H9 (cell line): ENCODE results near the gene PTMA. TPM values are rescaled to one million over a fixed set of nuclear protein-coding genes. Genes with fewer than 3 reads are reported as not detected.

Experiments used
- DNase-seq: peaks from one replicate; pipeline ENCODE4 v3.0.0-alpha.2; 2017
- H2AFZ ChIP-seq: one replicate; pipeline ENCODE4 v1.6.1; 2013; ENCODE audit warnings: mild to moderate bottlenecking, low read length, control low read depth, moderate library complexity
- H2AK5ac ChIP-seq: 2 replicates; pipeline ENCODE4 v1.6.1; 2013; ENCODE audit warnings: low read length, control low read depth, mixed read lengths; ENCODE audit not compliant: insufficient read length
- H2BK120ac ChIP-seq: one replicate; pipeline ENCODE4 v1.6.1; 2013; ENCODE audit warnings: low read depth, mild to moderate bottlenecking, low read length, control low read depth, inconsistent platforms; ENCODE audit not compliant: poor library complexity, severe bottlenecking
- H2BK12ac ChIP-seq: 2 replicates; pipeline ENCODE4 v1.6.1; 2013; ENCODE audit warnings: low read length, control low read depth, mixed read lengths, low read depth; ENCODE audit not compliant: insufficient read length
- H2BK15ac ChIP-seq: 2 replicates; pipeline ENCODE4 v1.6.1; 2013; ENCODE audit warnings: low read depth, low read length, control low read depth
- H2BK20ac ChIP-seq: one replicate; pipeline ENCODE4 v1.6.1; 2013; ENCODE audit warnings: low read depth, mild to moderate bottlenecking, low read length, control low read depth, inconsistent platforms; ENCODE audit not compliant: poor library complexity, severe bottlenecking
- H2BK5ac ChIP-seq: 2 replicates; pipeline ENCODE4 v1.6.1; 2013; ENCODE audit warnings: low read length, control low read depth, mixed read lengths; ENCODE audit not compliant: insufficient read length
- H3K14ac ChIP-seq: 2 replicates; pipeline ENCODE4 v1.6.1; 2013; ENCODE audit warnings: low read length, control low read depth; ENCODE audit not compliant: insufficient read depth
- H3K18ac ChIP-seq: 2 replicates; pipeline ENCODE4 v1.6.1; 2013; ENCODE audit warnings: low read depth, mild to moderate bottlenecking, mixed read lengths, low read length, control low read depth; ENCODE audit not compliant: insufficient read length
- H3K23ac ChIP-seq: 2 replicates; pipeline ENCODE4 v1.6.1; 2013; ENCODE audit warnings: low read length, control low read depth, mixed read lengths, low read depth; ENCODE audit not compliant: insufficient read length
- H3K23me2 ChIP-seq: 2 replicates; pipeline ENCODE4 v1.6.1; 2013; ENCODE audit warnings: low read depth, mild to moderate bottlenecking, mixed read lengths, low read length, control low read depth; ENCODE audit not compliant: insufficient read length, poor library complexity, severe bottlenecking
- H3K27ac ChIP-seq: 2 replicates; pipeline ENCODE4 v1.5.1; 2013; ENCODE audit warnings: low read length, control low read depth, mixed read lengths, low read depth; ENCODE audit not compliant: insufficient read length
- H3K27me3 ChIP-seq: 2 replicates; pipeline ENCODE4 v1.6.1; 2013; ENCODE audit warnings: low read length, control low read depth, inconsistent platforms; ENCODE audit not compliant: insufficient read depth
- H3K4ac ChIP-seq: 2 replicates; pipeline ENCODE4 v1.6.1; 2013; ENCODE audit warnings: low read depth, mild to moderate bottlenecking, control low read depth, inconsistent platforms, low read length, moderate library complexity
- H3K4me1 ChIP-seq: 2 replicates; pipeline ENCODE4 v1.6.1; 2013; ENCODE audit warnings: low read length, control low read depth, inconsistent platforms; ENCODE audit not compliant: insufficient read depth
- H3K4me2 ChIP-seq: 2 replicates; pipeline ENCODE4 v1.6.1; 2013; ENCODE audit warnings: low read length, control low read depth, mixed read lengths; ENCODE audit not compliant: insufficient read length, insufficient read depth
- H3K56ac ChIP-seq: 2 replicates; pipeline ENCODE4 v1.6.1; 2013; ENCODE audit warnings: low read depth, mild to moderate bottlenecking, mixed read lengths, low read length, control low read depth; ENCODE audit not compliant: insufficient read length
- H3K79me1 ChIP-seq: 2 replicates; pipeline ENCODE4 v1.6.1; 2013; ENCODE audit warnings: low read depth, mild to moderate bottlenecking, moderate library complexity, low read length, control low read depth, inconsistent platforms; ENCODE audit not compliant: insufficient read depth, poor library complexity, severe bottlenecking
- H3K79me2 ChIP-seq: 2 replicates; pipeline ENCODE4 v1.6.1; 2013; ENCODE audit warnings: low read length, control low read depth, inconsistent platforms; ENCODE audit not compliant: insufficient read depth
- H3K9ac ChIP-seq: 2 replicates; pipeline ENCODE4 v1.6.1; 2013; ENCODE audit warnings: low read length, control low read depth, mixed read lengths; ENCODE audit not compliant: insufficient read length; ENCODE audit errors: extremely low read depth
- H3K9me3 ChIP-seq: one replicate; pipeline ENCODE4 v1.6.1; 2013; ENCODE audit warnings: low read depth, low read length, inconsistent platforms; ENCODE audit not compliant: control insufficient read depth
- H3T11ph ChIP-seq: one replicate; pipeline ENCODE4 v1.6.1; 2013; ENCODE audit warnings: mild to moderate bottlenecking, low read length, control low read depth, inconsistent platforms
- H4K20me1 ChIP-seq: one replicate; pipeline ENCODE4 v1.6.1; 2013; ENCODE audit not compliant: control insufficient read depth, insufficient read length, insufficient read depth
- H4K5ac ChIP-seq: 2 replicates; pipeline ENCODE4 v1.6.1; 2013; ENCODE audit warnings: low read depth, mild to moderate bottlenecking, mixed read lengths, low read length, control low read depth; ENCODE audit not compliant: insufficient read length
- H4K8ac ChIP-seq: replicated peaks from 2 replicates; pipeline ENCODE4 v1.6.1; 2013; ENCODE audit warnings: low read length, control low read depth, mixed read lengths, low read depth; ENCODE audit not compliant: insufficient read length
- H4K91ac ChIP-seq: 2 replicates; pipeline ENCODE4 v1.6.1; 2013; ENCODE audit warnings: low read depth, mild to moderate bottlenecking, moderate library complexity, mixed read lengths, low read length, control low read depth; ENCODE audit not compliant: insufficient read length
- H3K27ac Mint-ChIP-seq, 3 experiments: 2 replicates in 2 of 3; 3 replicates in 1 of 3; pipeline ENCODE4 v1.8.0; 2020 to 2021; ENCODE audit warnings: mixed read lengths in 3 of 3, mild to moderate bottlenecking in 1 of 3, moderate library complexity in 1 of 3
- H3K27me3 Mint-ChIP-seq: 2 replicates; pipeline ENCODE4 v1.8.0; 2021; ENCODE audit warnings: low read depth, mild to moderate bottlenecking, moderate library complexity, mixed read lengths
- H3K36me3 Mint-ChIP-seq, 3 experiments: 2 replicates in 2 of 3; 3 replicates in 1 of 3; pipeline ENCODE4 v1.8.0; 2020 to 2021; ENCODE audit warnings: low read depth in 3 of 3, mixed read lengths in 3 of 3; ENCODE audit not compliant: insufficient read depth in 1 of 3
- H3K4me1 Mint-ChIP-seq, 2 experiments: 2 replicates each; pipeline ENCODE4 v1.8.0; 2020; ENCODE audit warnings: mixed read lengths in 2 of 2
- H3K4me3 Mint-ChIP-seq, 2 experiments: 2 replicates in 1 of 2; 3 replicates in 1 of 2; pipeline ENCODE4 v1.8.0; 2020 to 2021; ENCODE audit warnings: mild to moderate bottlenecking in 2 of 2, mixed read lengths in 2 of 2, moderate library complexity in 1 of 2
- H3K9me3 Mint-ChIP-seq, 2 experiments: 2 replicates in 1 of 2; 3 replicates in 1 of 2; pipeline ENCODE4 v1.8.0; 2020; ENCODE audit warnings: mild to moderate bottlenecking in 2 of 2, mixed read lengths in 2 of 2, moderate library complexity in 1 of 2
- CTCF ChIP-seq: fragments of 200-600 bp; sonication (generic); conservative IDR thresholded peaks from 3 replicates; pipeline ENCODE4 v1.8.0; 2021; ENCODE audit warnings: antibody characterized with exemption, mild to moderate bottlenecking
- WGBS: extraction: QIAGEN DNeasy Blood & Tissue Kit; methylation state at CpG from one replicate; pipeline ENCODE4 v1.1.7; 2013; ENCODE audit warnings: missing lambda C conversion rate, low lambda C conversion rate, mixed read lengths; ENCODE audit not compliant: insufficient read length; ENCODE audit errors: extremely low coverage; 5-methylcytosine and 5-hydroxymethylcytosine counted together
- total RNA-seq: library from RNA; stranded (reverse); gene quantifications from 2 replicates; pipeline ENCODE4 v1.2.1, GENCODE V29; 2021

The PTMA gene
- total RNA-seq, 1 experiment from 2014 or later = 1,963 TPM

DNA sequence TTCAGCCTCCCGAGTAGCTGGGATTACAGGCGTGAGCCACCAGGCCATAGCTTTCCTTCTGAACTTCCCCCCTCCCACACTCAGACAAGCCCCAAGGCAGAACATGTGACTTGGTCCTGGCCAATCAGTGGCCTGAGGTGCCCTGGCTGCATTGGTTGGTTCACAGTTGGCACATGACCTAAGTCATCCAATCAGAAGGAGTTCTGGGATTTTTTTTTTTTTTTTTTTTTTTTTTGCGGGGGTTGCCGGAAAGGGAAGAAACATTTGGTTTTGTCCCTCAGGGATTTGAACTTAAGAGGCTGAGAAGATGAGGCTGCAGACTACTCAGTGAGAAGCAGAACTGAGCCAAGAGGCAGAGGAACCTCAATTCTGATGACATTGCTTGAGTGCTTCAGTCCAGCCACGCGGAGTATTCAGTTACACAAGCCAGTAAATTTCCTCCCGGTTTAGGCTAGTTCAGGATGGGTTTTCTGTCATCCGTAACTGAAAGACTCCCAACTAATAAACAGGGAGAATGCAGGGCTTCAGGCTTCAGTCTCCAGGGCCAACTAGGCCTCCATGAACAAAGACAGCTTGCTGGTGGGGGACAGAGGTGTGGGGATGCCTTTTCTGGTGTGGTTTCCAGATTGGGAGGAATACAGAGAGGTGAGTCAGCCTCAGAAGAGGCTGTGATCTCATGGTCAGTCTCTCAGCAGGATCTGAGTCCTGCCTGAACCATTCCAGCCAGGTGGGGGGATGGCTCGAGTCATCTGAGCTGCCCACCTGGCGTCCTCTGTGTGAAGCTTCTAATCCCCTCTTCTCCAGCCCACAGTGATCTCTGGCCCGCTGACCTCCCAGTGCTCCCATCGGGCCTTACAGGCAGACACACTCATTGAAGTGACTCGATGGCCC is 9.2 kb downstream of the PTMA start:
- H3K9me3 ChIP-seq = no peaks in the 10 kb centered on the region
- H3K56ac ChIP-seq = no peak overlapping the region
- H3T11ph ChIP-seq = no peak overlapping the region
- no peaks in the 10 kb centered on the region for H3K79me1 ChIP-seq
- no peak overlapping the region for H4K8ac ChIP-seq
- no peak overlapping the region for H3K23ac ChIP-seq
- H4K20me1 ChIP-seq = no peaks in the 10 kb centered on the region
- Mint-ChIP-seq H3K4me3 (peak overlapping the region in 1 of 2 experiments; percentile 57; a peak in 2 of 5 replicates), H3K4me1 (peaks cover 30 to 34% of the 10 kb centered on the region in 2 experiments), H3K27ac (peak overlapping the region; percentile 48 to 75 (median 74); a peak in 4 of 7 replicates), H3K36me3 (peaks cover 6 to 23% (median 13%) of the 10 kb centered on the region in 3 experiments; a peak in 6 of 7 replicates), H3K27me3 (peaks cover 8% of the 10 kb centered on the region), H3K9me3 (no peaks in the 10 kb centered on the region)
- H2BK120ac ChIP-seq = no peak overlapping the region
- no peak overlapping the region for H2BK5ac ChIP-seq
- peak; percentile 82 for DNase-seq
- H2BK20ac ChIP-seq = no peak overlapping the region
- no peak overlapping the region for H3K18ac ChIP-seq
- H4K5ac ChIP-seq = no peak overlapping the region
- no peaks in the 10 kb centered on the region for H3K27me3 ChIP-seq
- no CpG with 5 or more reads among the region's 13 CpGs for WGBS
- no peak overlapping the region for H3K14ac ChIP-seq
- H4K91ac ChIP-seq = no peak overlapping the region
- no peak for TF ChIP-seq CTCF
- no peak overlapping the region for H2AFZ ChIP-seq
- H2BK12ac ChIP-seq = no peak overlapping the region
- H3K27ac ChIP-seq = no peak overlapping the region
- peaks cover under 1% of the 10 kb centered on the region; the same call in 1 of the 2 replicates for H3K79me2 ChIP-seq
- no peak overlapping the region for H2AK5ac ChIP-seq
- no peak overlapping the region for H3K4ac ChIP-seq
- H3K9ac ChIP-seq = no peak overlapping the region
- H3K23me2 ChIP-seq = no peaks in the 10 kb centered on the region
- no peak overlapping the region for H3K4me2 ChIP-seq
- H3K4me1 ChIP-seq = no peaks in the 10 kb centered on the region
- H2BK15ac ChIP-seq = no peak overlapping the region
